BJ (cell line): ENCODE data around the gene PRMT3. TPM values are rescaled to one million over a fixed set of nuclear protein-coding genes. Genes with fewer than 3 reads are reported as not detected.

Experiments used
- CTCF ChIA-PET: fragments of 350-600 bp; formaldehyde crosslinking; extraction: SDS; loops from one replicate; lab custom pipeline; 2021; ENCODE audit warnings: antibody characterized with exemption, inconsistent platforms; lab: Yijun Ruan, JAX
- POLR2A ChIA-PET: fragments of 300-600 bp; sonication (Branson Sonifier 250); formaldehyde crosslinking; extraction: SDS; loops from one replicate; lab custom pipeline; 2021; ENCODE audit warnings: antibody characterized with exemption; lab: Charles Lee
- DNase-seq: peaks from one replicate; pipeline ENCODE4 v3.0.0-alpha.2; 2011; ENCODE audit warnings: low read depth
- H3K27me3 ChIP-seq: 2 replicates; pipeline ENCODE4 v1.6.0; 2011; ENCODE audit warnings: low read length; ENCODE audit not compliant: control insufficient read depth, insufficient read depth
- H3K36me3 ChIP-seq: 2 replicates; pipeline ENCODE4 v1.5.1; 2011; ENCODE audit warnings: low read length; ENCODE audit not compliant: control insufficient read depth, insufficient read depth
- H3K4me3 ChIP-seq: 2 replicates; pipeline ENCODE4 v1.5.1; 2011; ENCODE audit warnings: low read depth, mild to moderate bottlenecking, control low read depth, low read length
- polyA plus RNA-seq: library from polyadenylated mRNA; depleted of rRNA; stranded (reverse); fragments of >200 nt; gene quantifications from 2 replicates; pipeline ENCODE4 v1.2.3, GENCODE V29; 2011
- TF ChIP-seq, protein P1 (sequence below): IDR thresholded peaks from 2 replicates; pipeline ENCODE4 v1.5.1; 2011; ENCODE audit warnings: low read depth, mild to moderate bottlenecking, control low read depth, inconsistent platforms, low read length, moderate library complexity; ENCODE audit not compliant: insufficient read depth

The PRMT3 gene
- polyA plus RNA-seq, 1 experiment = 5.6 TPM

- ChIA-PET POLR2A (no interaction called here), CTCF (no interaction called here)
- DNase-seq = no peak
- no peaks in the 10 kb centered on the region for H3K36me3 ChIP-seq
- TF ChIP-seq, protein P1, sequence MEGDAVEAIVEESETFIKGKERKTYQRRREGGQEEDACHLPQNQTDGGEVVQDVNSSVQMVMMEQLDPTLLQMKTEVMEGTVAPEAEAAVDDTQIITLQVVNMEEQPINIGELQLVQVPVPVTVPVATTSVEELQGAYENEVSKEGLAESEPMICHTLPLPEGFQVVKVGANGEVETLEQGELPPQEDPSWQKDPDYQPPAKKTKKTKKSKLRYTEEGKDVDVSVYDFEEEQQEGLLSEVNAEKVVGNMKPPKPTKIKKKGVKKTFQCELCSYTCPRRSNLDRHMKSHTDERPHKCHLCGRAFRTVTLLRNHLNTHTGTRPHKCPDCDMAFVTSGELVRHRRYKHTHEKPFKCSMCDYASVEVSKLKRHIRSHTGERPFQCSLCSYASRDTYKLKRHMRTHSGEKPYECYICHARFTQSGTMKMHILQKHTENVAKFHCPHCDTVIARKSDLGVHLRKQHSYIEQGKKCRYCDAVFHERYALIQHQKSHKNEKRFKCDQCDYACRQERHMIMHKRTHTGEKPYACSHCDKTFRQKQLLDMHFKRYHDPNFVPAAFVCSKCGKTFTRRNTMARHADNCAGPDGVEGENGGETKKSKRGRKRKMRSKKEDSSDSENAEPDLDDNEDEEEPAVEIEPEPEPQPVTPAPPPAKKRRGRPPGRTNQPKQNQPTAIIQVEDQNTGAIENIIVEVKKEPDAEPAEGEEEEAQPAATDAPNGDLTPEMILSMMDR = no peak
- H3K4me3 ChIP-seq = no peak overlapping the region
- H3K27me3 ChIP-seq = no peaks in the 10 kb centered on the region
Observed at GRCh38 chr11:20501971-20502370, 114.5 kb downstream of the PRMT3 start.

- ChIA-PET CTCF (interaction anchor here (0.8 to 1.2 kb wide), 2 partner anchors 12 to 14 kb away, joined by 3 to 4 read pairs; no protein-coding TSS in a partner anchor), POLR2A (no interaction called here)
- no peaks in the 10 kb centered on the region for H3K36me3 ChIP-seq
- H3K4me3 ChIP-seq = no peak overlapping the region
- DNase-seq = no peak
- H3K27me3 ChIP-seq = no peaks in the 10 kb centered on the region
- TF ChIP-seq, protein P1 = no peak
Observed at GRCh38 chr11:20511982-20512381, 124.5 kb downstream of the PRMT3 start.

GRCh38 chr11:20512869-20513268 is 125.4 kb downstream of the PRMT3 start:
- ChIA-PET CTCF (interaction anchor here (0.8 to 1.2 kb wide), 2 partner anchors 11 to 15 kb away, joined by 3 to 4 read pairs; no protein-coding TSS in a partner anchor), POLR2A (no interaction called here)
- no peak overlapping the region for H3K4me3 ChIP-seq
- H3K27me3 ChIP-seq = no peaks in the 10 kb centered on the region
- no peaks in the 10 kb centered on the region for H3K36me3 ChIP-seq
- TF ChIP-seq, protein P1 = no peak
- no peak for DNase-seq

GRCh38 chr11:20518323-20518834 is 130.9 kb downstream of the PRMT3 start:
- no peaks in the 10 kb centered on the region for H3K36me3 ChIP-seq
- POLR2A ChIA-PET = no interaction called here
- H3K27me3 ChIP-seq = no peaks in the 10 kb centered on the region
- TF ChIP-seq, protein P1 = no peak
- no peak overlapping the region for H3K4me3 ChIP-seq
- CTCF ChIA-PET = no interaction called here
- DNase-seq = no peak

GRCh38 chr11:20522536-20522935 is 135.0 kb downstream of the PRMT3 start:
- ChIA-PET POLR2A (no interaction called here), CTCF (no interaction called here)
- Histone ChIP-seq H3K36me3 (no peaks in the 10 kb centered on the region), H3K4me3 (no peak overlapping the region), H3K27me3 (no peaks in the 10 kb centered on the region)
- no peak for DNase-seq
- TF ChIP-seq, protein P1 = no peak
